AML-193 (cell line): ENCODE results near the gene DBX2.
"Not testable (repeated sequence)": the region's sequence is repeated elsewhere in the genome, so short reads cannot be mapped to it uniquely, and the experiment has no call there.

ENCODE experiments used
- DNase-seq, 2 experiments: peaks; one replicate each; lab custom pipeline; 2025; lab: John Stamatoyannopoulos, UW

The DBX2 gene

DNA sequence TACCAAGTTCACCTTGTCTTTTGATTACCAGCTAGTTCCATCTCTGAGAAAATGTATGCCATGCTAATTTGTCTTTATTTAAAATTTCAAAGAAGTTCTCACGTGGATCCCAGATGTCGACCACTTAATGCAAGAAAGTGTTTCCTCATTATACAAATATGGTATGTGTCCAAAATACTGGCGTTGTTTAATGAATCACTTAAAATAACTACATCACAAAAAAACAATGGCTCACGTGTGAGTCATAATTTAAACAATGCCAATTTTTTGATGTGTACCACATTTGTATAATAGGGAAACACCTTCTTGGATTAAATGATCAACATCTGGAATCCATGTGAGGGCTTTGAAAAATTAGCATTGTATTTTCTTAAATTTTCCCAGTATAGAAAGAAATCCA lies 40.8 kb downstream of the DBX2 start:
- no peak for DNase-seq

DNA sequence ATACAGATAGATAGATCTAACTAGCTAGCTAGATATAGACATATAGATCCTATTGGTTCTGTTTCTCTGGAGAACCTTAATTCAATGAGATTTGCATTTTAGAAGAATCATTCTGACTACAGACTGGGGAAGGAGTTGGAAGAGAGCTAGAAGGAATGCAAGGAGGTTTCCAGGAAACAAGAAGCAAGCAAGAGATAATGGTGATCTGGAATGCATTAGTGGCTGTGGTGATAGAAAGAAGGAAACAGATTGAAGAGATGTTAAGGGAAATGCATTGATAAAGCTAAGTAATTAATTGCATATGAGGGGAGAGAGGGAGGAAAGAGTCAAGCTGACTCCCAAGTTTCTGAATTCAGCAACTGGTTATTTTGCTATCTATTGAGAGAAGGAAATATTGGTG lies 42.7 kb downstream of the DBX2 start:
- no peak for DNase-seq

GRCh38 chr12:44999355-44999754 lies 51.5 kb downstream of the DBX2 start:
- DNase-seq = no peak

- DNase-seq = no peak
Observed at GRCh38 chr12:44993161-44993560, 57.7 kb downstream of the DBX2 start.

- not testable (repeated sequence) for DNase-seq
Observed at GRCh38 chr12:44984863-44985262, 66.0 kb downstream of the DBX2 start.

- no peak for DNase-seq
Observed at GRCh38 chr12:44979918-44980317, 71.0 kb downstream of the DBX2 start.

GRCh38 chr12:44976246-44976645 lies 74.7 kb downstream of the DBX2 start:
- DNase-seq = no peak

- peak in 1 of 2 experiments; percentile 2 for DNase-seq
Observed at GRCh38 chr12:44972746-44973421, 78.0 kb downstream of the DBX2 start.

DNA sequence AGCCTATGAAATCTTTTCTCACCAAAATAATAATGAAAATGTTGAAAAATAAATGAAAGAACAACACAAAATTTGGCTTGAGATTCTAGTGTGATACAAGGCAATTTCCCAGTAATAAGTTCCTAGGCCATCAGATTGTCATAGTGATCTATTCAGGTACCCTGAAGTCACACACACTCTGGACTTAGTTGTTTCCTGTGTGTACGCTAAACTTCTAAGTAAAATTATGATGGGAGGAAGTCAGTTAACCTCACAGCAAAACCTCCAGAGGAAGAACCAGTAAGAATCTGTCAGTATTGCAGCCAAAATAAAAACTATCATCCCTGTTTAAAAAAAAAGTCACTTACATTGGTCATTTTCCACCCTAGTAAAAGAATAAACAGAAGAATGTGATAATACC lies 81.9 kb downstream of the DBX2 start:
- DNase-seq = no peak
